ENCODE results near the gene PNPLA3.

DNA sequence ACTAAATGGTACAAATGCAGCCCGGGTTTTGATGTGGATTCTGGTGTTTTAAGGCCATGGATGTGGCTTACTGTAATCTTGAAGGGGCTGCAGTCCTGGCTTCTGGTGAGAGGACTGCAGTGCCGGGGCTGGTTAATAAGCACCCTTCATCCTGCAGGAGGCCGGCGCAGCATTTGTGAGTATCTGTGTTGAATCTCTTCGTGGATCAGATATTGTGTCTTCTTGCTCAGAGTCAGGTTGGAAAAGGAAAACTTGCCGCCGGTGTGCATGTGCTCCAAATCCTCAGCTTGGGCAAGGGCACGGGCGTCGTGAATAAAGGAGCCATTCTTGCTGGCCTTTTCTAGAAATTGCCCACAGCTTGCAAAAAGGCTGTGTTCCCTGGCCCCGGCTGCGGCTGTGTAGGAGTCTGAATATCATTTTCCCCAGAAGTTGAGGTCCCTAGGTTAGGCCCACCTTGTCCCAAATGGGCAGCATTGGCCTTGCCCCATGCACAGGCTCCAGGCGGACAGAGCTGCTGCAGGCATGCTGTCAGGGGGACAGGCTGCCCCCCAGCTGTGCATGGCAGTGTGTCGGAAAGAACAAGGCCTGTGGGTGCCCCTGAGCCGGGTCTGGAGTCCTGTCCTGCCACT, 71.6 kb downstream of the PNPLA3 start:
- TF ChIP-seq EZH2 (IDR thresholded peaks at IDR 0.05; ENCODE audit: borderline replicate concordance, low read depth, low read length, severe bottlenecking) = no peak
- TF ChIP-seq, protein P1, sequence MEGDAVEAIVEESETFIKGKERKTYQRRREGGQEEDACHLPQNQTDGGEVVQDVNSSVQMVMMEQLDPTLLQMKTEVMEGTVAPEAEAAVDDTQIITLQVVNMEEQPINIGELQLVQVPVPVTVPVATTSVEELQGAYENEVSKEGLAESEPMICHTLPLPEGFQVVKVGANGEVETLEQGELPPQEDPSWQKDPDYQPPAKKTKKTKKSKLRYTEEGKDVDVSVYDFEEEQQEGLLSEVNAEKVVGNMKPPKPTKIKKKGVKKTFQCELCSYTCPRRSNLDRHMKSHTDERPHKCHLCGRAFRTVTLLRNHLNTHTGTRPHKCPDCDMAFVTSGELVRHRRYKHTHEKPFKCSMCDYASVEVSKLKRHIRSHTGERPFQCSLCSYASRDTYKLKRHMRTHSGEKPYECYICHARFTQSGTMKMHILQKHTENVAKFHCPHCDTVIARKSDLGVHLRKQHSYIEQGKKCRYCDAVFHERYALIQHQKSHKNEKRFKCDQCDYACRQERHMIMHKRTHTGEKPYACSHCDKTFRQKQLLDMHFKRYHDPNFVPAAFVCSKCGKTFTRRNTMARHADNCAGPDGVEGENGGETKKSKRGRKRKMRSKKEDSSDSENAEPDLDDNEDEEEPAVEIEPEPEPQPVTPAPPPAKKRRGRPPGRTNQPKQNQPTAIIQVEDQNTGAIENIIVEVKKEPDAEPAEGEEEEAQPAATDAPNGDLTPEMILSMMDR (IDR thresholded peaks at IDR 0.05; ENCODE audit: borderline replicate concordance, extremely low read depth, low read length, poor library complexity, severe bottlenecking) = no peak

All from DND-41 (cell line).